HepG2 (cell line): ENCODE measurements around the gene NPSR1. TPM values are rescaled to one million over a fixed set of nuclear protein-coding genes. Genes with fewer than 3 reads are reported as not detected.
"Not testable (repeated sequence)": the region's sequence is repeated elsewhere in the genome, so short reads cannot be mapped to it uniquely, and the experiment has no call there.

Experiments
- ATAC-seq: fragments of 200-7000 bp; cut with Tn5 transposase; 3 replicates; pipeline ENCODE4 v1.9.1; 2020; ENCODE audit warnings: mild to moderate bottlenecking, moderate library complexity
- BruUV-seq: library from RNA; stranded (reverse); fragments of 400-500 nt; replicated peaks from 2 replicates; lab custom pipeline; 2021; lab: Mats Ljungman, UMichigan
- CTCF ChIA-PET: fragments of 300-600 bp; formaldehyde crosslinking; extraction: SDS; loops from one replicate; lab custom pipeline; 2021; ENCODE audit warnings: low total read pairs, inconsistent platforms, low intra/inter-chr PET ratio; lab: Yijun Ruan, JAX
- POLR2A ChIA-PET: fragments of 350-600 bp; sonication (Branson Sonifier 250); formaldehyde crosslinking; loops from one replicate; lab custom pipeline; 2020; ENCODE audit warnings: antibody characterized with exemption, inconsistent platforms; lab: Yijun Ruan, JAX
- DNase-seq: peaks from one replicate; pipeline ENCODE4 v3.0.0-alpha.2; 2015; ENCODE audit warnings: low spot score
- FAIRE-seq: peaks from 3 replicates; lab custom pipeline; 2011; peaks lifted over from hg19 to GRCh38; lab: Jason Lieb, UNC
- H2AFZ ChIP-seq: one replicate; pipeline ENCODE4 v1.6.1; 2011; ENCODE audit warnings: low read length, inconsistent platforms
- H3K27ac ChIP-seq: fragments of 300-600 bp; 3 replicates; pipeline ENCODE4 v1.8.0; 2011; ENCODE audit warnings: mixed run types, mild to moderate bottlenecking, mixed read lengths, low read length, inconsistent platforms; ENCODE audit not compliant: insufficient read depth; ENCODE audit errors: extremely low read length
- H3K27me3 ChIP-seq, 2 experiments: fragments of 200-600 bp in 1 of 2; 2 replicates in 1 of 2; 3 replicates in 1 of 2; pipeline versions ENCODE4 v1.6.0 to v1.8.0; 2011; ENCODE audit warnings: low read length in 2 of 2, mild to moderate bottlenecking in 2 of 2, moderate library complexity in 2 of 2, inconsistent platforms in 1 of 2; ENCODE audit not compliant: insufficient read depth in 2 of 2, control insufficient read depth in 1 of 2
- H3K36me3 ChIP-seq, 2 experiments: fragments of 200-600 bp in 1 of 2; replicated peaks in 1 of 2; 2 replicates in 1 of 2; 3 replicates in 1 of 2; pipeline versions ENCODE4 v1.5.1 to v1.8.0; 2011; ENCODE audit warnings: low read length in 2 of 2, inconsistent platforms in 1 of 2; ENCODE audit not compliant: insufficient read depth in 2 of 2, control insufficient read depth in 1 of 2
- H3K4me1 ChIP-seq: 2 replicates; pipeline ENCODE4 v1.5.1; 2012; ENCODE audit warnings: low read length, inconsistent platforms; ENCODE audit not compliant: insufficient read depth
- H3K4me2 ChIP-seq: 2 replicates; pipeline ENCODE4 v1.6.0; 2011; ENCODE audit warnings: low read depth, low read length, inconsistent platforms
- H3K4me3 ChIP-seq, 3 experiments: fragments of 200-600 bp in 1 of 3; sonication (generic), shearing (Covaris generic) in 1 of 3; replicated peaks in 1 of 3; 2 replicates each; pipeline ENCODE4 v1.5.1; 2011 to 2016; ENCODE audit warnings: low read length in 3 of 3, inconsistent platforms in 2 of 3, low read depth in 2 of 3, mild to moderate bottlenecking in 2 of 3, control low read depth in 1 of 3, mixed read lengths in 1 of 3; ENCODE audit not compliant: insufficient read depth in 1 of 3
- H3K79me2 ChIP-seq: one replicate; pipeline ENCODE4 v1.6.1; 2011; ENCODE audit warnings: low read length, inconsistent platforms; ENCODE audit not compliant: insufficient read depth
- H3K9ac ChIP-seq: 2 replicates; pipeline ENCODE4 v1.6.0; 2011; ENCODE audit warnings: mild to moderate bottlenecking, low read depth, low read length, inconsistent platforms; ENCODE audit not compliant: insufficient read depth
- H3K9me3 ChIP-seq: 2 replicates; pipeline ENCODE4 v1.5.1; 2012; ENCODE audit warnings: mild to moderate bottlenecking, low read length
- H4K20me1 ChIP-seq: 2 replicates; pipeline ENCODE4 v1.6.0; 2011; ENCODE audit warnings: inconsistent platforms, mild to moderate bottlenecking, low read length, moderate library complexity; ENCODE audit not compliant: insufficient read depth
- CEBPB ChIP-seq: IDR thresholded peaks from 2 replicates; pipeline ENCODE4 v1.6.1; 2011; ENCODE audit warnings: low read depth, low read length, improper control_type of control experiment, borderline replicate concordance
- FOSL2 ChIP-seq: sonication (generic); formaldehyde crosslinking; IDR thresholded peaks from 2 replicates; pipeline ENCODE4 v1.4.0; 2020; ENCODE audit warnings: missing genetic modification reagents
- NFE2L2 ChIP-seq: fragments of 150-350 bp; IDR thresholded peaks from 2 replicates; pipeline ENCODE4 v1.6.1; 2014; ENCODE audit warnings: low read length
- whole genome bisulfite sequencing: methylation state at CpG from one replicate; pipeline ENCODE4 v1.1.6; 2017; ENCODE audit warnings: low lambda C conversion rate; 5-methylcytosine and 5-hydroxymethylcytosine counted together
- in situ Hi-C: cut with HindIII; loops from 2 replicates; pipeline ENCODE4 v1.10.0; 2017; ENCODE audit warnings: low pct_unique_long_range_greater_than_20kb; ENCODE audit not compliant: extremely low pct_ligation_motif_present
- intact Hi-C: fragments of 100-400 bp; cut with micrococcal nuclease; formaldehyde crosslinking; loops from one replicate; pipeline ENCODE4 v1.10.0; 2022; ENCODE audit not compliant: unreplicated experiment
- polyA plus RNA-seq, 8 experiments: library from polyadenylated mRNA; depleted of rRNA in 3 of 8; stranded (reverse) in 7 of 8; unstranded in 1 of 8; fragments of >200 nt; fragmentation: Illumina TruSeq in 4 of 8; extraction: Trizol in 4 of 8; gene quantifications; 2 replicates each; pipeline versions ENCODE4 v1.2.1 to v1.2.3, GENCODE V29; 2011 to 2016; ENCODE audit warnings: low read depth in 4 of 8, missing spikeins in 1 of 8, mixed read lengths in 1 of 8; ENCODE audit not compliant: insufficient read depth in 1 of 8
- total RNA-seq, 5 experiments: library from RNA; depleted of rRNA; stranded (reverse); fragments of >200 nt; fragmentation: Illumina TruSeq; extraction: Trizol; gene quantifications; 2 replicates each; pipeline ENCODE4 v1.2.3, GENCODE V29; 2016; ENCODE audit warnings: low read depth in 1 of 5

Gene NPSR1
- total and polyA plus RNA-seq, 2 of the 13 experiments (the other 11 are each of a cell fraction or from before 2014, with no cell fraction given), result not detected

GRCh38 chr7:34870041-34870440 is 212.0 kb downstream of the NPSR1 start:
- 56% methylated on average over 2 of the region's 2 CpGs for WGBS
- intact Hi-C loops, result not testable (repeated sequence)
- peak; percentile 36 for FAIRE-seq

GRCh38 chr7:34874329-34874728 is 216.3 kb downstream of the NPSR1 start:
- H3K9ac ChIP-seq, H3K27me3 ChIP-seq, H3K4me2 ChIP-seq, H2AFZ ChIP-seq, H3K79me2 ChIP-seq, DNase-seq, ATAC-seq, H3K4me1 ChIP-seq, FAIRE-seq, H4K20me1 ChIP-seq, intact Hi-C loops, BruUV-seq, H3K4me3 ChIP-seq, POLR2A ChIA-PET, H3K27ac ChIP-seq, H3K9me3 ChIP-seq, H3K36me3 ChIP-seq, in situ Hi-C loops, CTCF ChIA-PET: not testable (repeated sequence)
- 65% methylated on average over 4 of the region's 4 CpGs for WGBS
- TF ChIP-seq CEBPB, result peak; percentile 20; the same call in 1 of the 2 replicates

More at GRCh38 chr7:34870041-34870440, 212.0 kb downstream of the NPSR1 start:
- H3K9me3 ChIP-seq, in situ Hi-C loops, H2AFZ ChIP-seq, DNase-seq, H3K4me2 ChIP-seq, CTCF ChIA-PET, POLR2A ChIA-PET, H3K27me3 ChIP-seq, H4K20me1 ChIP-seq, H3K36me3 ChIP-seq, H3K9ac ChIP-seq, H3K79me2 ChIP-seq, ATAC-seq, BruUV-seq, H3K27ac ChIP-seq, H3K4me3 ChIP-seq: not testable (repeated sequence)
- H3K4me1 ChIP-seq, result peaks cover 17% of the 10 kb centered on the region
- peak; percentile 76 for TF ChIP-seq FOSL2
- peak; percentile 14; the same call in 1 of the 2 replicates for TF ChIP-seq NFE2L2
